PC-9 (cell line): ENCODE data around the gene NOX5. TPM values are rescaled to one million over a fixed set of nuclear protein-coding genes. Genes with fewer than 3 reads are reported as not detected.

Experiments used
- BruUV-seq: library from RNA; stranded (reverse); fragments of 400-500 nt; replicated peaks from 2 replicates; lab custom pipeline; 2021; lab: Mats Ljungman, UMichigan
- CTCF ChIA-PET: fragments of 300-600 bp; sonication (Branson Sonifier 250); formaldehyde crosslinking; loops from one replicate; lab custom pipeline; 2022; ENCODE audit warnings: antibody characterized with exemption; lab: Charles Lee
- POLR2A ChIA-PET: fragments of 300-600 bp; sonication (Branson Sonifier 250); formaldehyde crosslinking; loops from one replicate; lab custom pipeline; 2022; ENCODE audit warnings: antibody characterized with exemption; ENCODE audit not compliant: unreplicated experiment; lab: Charles Lee
- DNase-seq, 2 experiments: peaks; one replicate each; pipeline versions ENCODE4 v3.0.0 to v3.0.0-alpha.2; 2015 to 2022; ENCODE audit warnings: mixed read lengths in 1 of 2
- H2AFZ ChIP-seq: fragments of 200-600 bp; sonication (generic); 2 replicates; pipeline ENCODE4 v1.8.1; 2017; ENCODE audit warnings: antibody characterized with exemption
- H3F3A ChIP-seq: fragments of 200-600 bp; sonication (generic); 2 replicates; pipeline ENCODE4 v1.8.1; 2017; ENCODE audit warnings: antibody characterized with exemption, mild to moderate bottlenecking, low read depth; ENCODE audit not compliant: insufficient read depth
- H3K27ac ChIP-seq: fragments of 200-600 bp; sonication (generic); 2 replicates; pipeline ENCODE4 v1.6.1; 2016; ENCODE audit warnings: mixed run types
- H3K27me3 ChIP-seq: fragments of 200-600 bp; sonication (generic); 2 replicates; pipeline ENCODE4 v1.6.1; 2016; ENCODE audit warnings: low read depth, mixed run types; ENCODE audit not compliant: insufficient read depth
- H3K36me3 ChIP-seq: fragments of 200-600 bp; sonication (generic); 2 replicates; pipeline ENCODE4 v1.6.1; 2016; ENCODE audit warnings: low read depth, mixed run types
- H3K4me1 ChIP-seq: fragments of 200-600 bp; sonication (generic); replicated peaks from 2 replicates; pipeline ENCODE4 v1.6.1; 2016; ENCODE audit warnings: mixed run types; ENCODE audit not compliant: insufficient read depth
- H3K4me2 ChIP-seq: fragments of 200-600 bp; sonication (generic); 2 replicates; pipeline ENCODE4 v1.6.1; 2017; ENCODE audit warnings: mixed run types
- H3K4me3 ChIP-seq: fragments of 200-600 bp; sonication (generic); 2 replicates; pipeline ENCODE4 v1.6.1; 2016; ENCODE audit warnings: mixed run types
- H3K79me2 ChIP-seq: fragments of 200-600 bp; sonication (generic); 2 replicates; pipeline ENCODE4 v1.6.1; 2017; ENCODE audit warnings: low read depth, mixed run types
- H3K9me2 ChIP-seq: fragments of 200-600 bp; sonication (generic); 2 replicates; pipeline ENCODE4 v1.8.1; 2017; ENCODE audit warnings: mild to moderate bottlenecking; ENCODE audit not compliant: insufficient read depth
- H3K9me3 ChIP-seq: fragments of 200-600 bp; sonication (generic); 2 replicates; pipeline ENCODE4 v1.8.1; 2016; ENCODE audit warnings: low read depth; ENCODE audit not compliant: insufficient read depth
- H4K20me1 ChIP-seq: fragments of 200-600 bp; sonication (generic); 2 replicates; pipeline ENCODE4 v1.8.1; 2017; ENCODE audit not compliant: insufficient read depth
- EZH2 ChIP-seq: fragments of 200-600 bp; sonication (generic); IDR thresholded peaks from 2 replicates; pipeline ENCODE4 v1.8.0; 2017; ENCODE audit warnings: antibody characterized with exemption, low read depth
- intact Hi-C: fragments of 100-400 bp; cut with micrococcal nuclease; formaldehyde crosslinking; loops from one replicate; pipeline ENCODE4 v1.10.0; 2022; ENCODE audit not compliant: unreplicated experiment
- total RNA-seq: library from RNA; stranded (reverse); gene quantifications from 2 replicates; pipeline ENCODE4 v1.2.3, GENCODE V29; 2021
- TF ChIP-seq, protein P1 (sequence below): fragments of 200-600 bp; sonication (generic); conservative IDR thresholded peaks from 2 replicates; pipeline ENCODE4 v1.6.1; 2017; ENCODE audit warnings: mixed run types, antibody characterized with exemption, mild to moderate bottlenecking, moderate library complexity

Gene NOX5
- total RNA-seq, 1 experiment from 2014 or later, result 1.5 TPM

GRCh38 chr15:69031013-69032001 is 16.8 kb downstream of the NOX5 start:
- no peaks in the 10 kb centered on the region for H4K20me1 ChIP-seq
- intact Hi-C loops, result no loop called here
- H3K36me3 ChIP-seq, result no peaks in the 10 kb centered on the region
- TF ChIP-seq, protein P1, sequence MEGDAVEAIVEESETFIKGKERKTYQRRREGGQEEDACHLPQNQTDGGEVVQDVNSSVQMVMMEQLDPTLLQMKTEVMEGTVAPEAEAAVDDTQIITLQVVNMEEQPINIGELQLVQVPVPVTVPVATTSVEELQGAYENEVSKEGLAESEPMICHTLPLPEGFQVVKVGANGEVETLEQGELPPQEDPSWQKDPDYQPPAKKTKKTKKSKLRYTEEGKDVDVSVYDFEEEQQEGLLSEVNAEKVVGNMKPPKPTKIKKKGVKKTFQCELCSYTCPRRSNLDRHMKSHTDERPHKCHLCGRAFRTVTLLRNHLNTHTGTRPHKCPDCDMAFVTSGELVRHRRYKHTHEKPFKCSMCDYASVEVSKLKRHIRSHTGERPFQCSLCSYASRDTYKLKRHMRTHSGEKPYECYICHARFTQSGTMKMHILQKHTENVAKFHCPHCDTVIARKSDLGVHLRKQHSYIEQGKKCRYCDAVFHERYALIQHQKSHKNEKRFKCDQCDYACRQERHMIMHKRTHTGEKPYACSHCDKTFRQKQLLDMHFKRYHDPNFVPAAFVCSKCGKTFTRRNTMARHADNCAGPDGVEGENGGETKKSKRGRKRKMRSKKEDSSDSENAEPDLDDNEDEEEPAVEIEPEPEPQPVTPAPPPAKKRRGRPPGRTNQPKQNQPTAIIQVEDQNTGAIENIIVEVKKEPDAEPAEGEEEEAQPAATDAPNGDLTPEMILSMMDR, result peak; percentile 44; the same call in 1 of the 2 replicates
- no peak for TF ChIP-seq EZH2
- no TSS peak for BruUV-seq
- H3K4me2 ChIP-seq, result peak overlapping the region; percentile 39
- H3K9me2 ChIP-seq, result no peaks in the 10 kb centered on the region
- H3F3A ChIP-seq, result peaks cover 6% of the 10 kb centered on the region
- peaks cover 26% of the 10 kb centered on the region for H3K4me1 ChIP-seq
- H2AFZ ChIP-seq, result no peak overlapping the region
- H3K79me2 ChIP-seq, result no peaks in the 10 kb centered on the region
- CTCF ChIA-PET, result interaction anchor here (0.6 to 1.3 kb wide), 12 partner anchors 10 to 1390 kb away, joined by 3 to 9 read pairs (median 3); partner anchors contain the start of gene NOX5
- H3K27me3 ChIP-seq, result no peaks in the 10 kb centered on the region
- H3K4me3 ChIP-seq, result peak overlapping the region; percentile 2; the same call in 1 of the 2 replicates
- peak in 1 of 2 experiments; percentile 68 for DNase-seq
- peak overlapping the region; percentile 36; the same call in 1 of the 2 replicates for H3K27ac ChIP-seq
- no peaks in the 10 kb centered on the region for H3K9me3 ChIP-seq
- POLR2A ChIA-PET, result interaction anchor here (0.6 kb wide), 3 partner anchors 12 to 431 kb away, joined by 3 to 12 read pairs (median 6); no protein-coding TSS in a partner anchor

GRCh38 chr15:69032031-69032430 is 17.5 kb downstream of the NOX5 start:
- no peaks in the 10 kb centered on the region for H3K27me3 ChIP-seq
- peak overlapping the region; percentile 36; the same call in 1 of the 2 replicates for H3K27ac ChIP-seq
- no peaks in the 10 kb centered on the region for H3K9me2 ChIP-seq
- CTCF ChIA-PET, result interaction anchor here (0.6 to 1.3 kb wide), 12 partner anchors 11 to 1389 kb away, joined by 3 to 9 read pairs (median 4); partner anchors contain the start of gene NOX5
- intact Hi-C loops, result no loop called here
- H3F3A ChIP-seq, result peaks cover 6% of the 10 kb centered on the region
- no peaks in the 10 kb centered on the region for H3K79me2 ChIP-seq
- peaks cover 26% of the 10 kb centered on the region for H3K4me1 ChIP-seq
- no peaks in the 10 kb centered on the region for H3K36me3 ChIP-seq
- no peaks in the 10 kb centered on the region for H4K20me1 ChIP-seq
- no TSS peak for BruUV-seq
- no peaks in the 10 kb centered on the region for H3K9me3 ChIP-seq
- peak overlapping the region; percentile 2; the same call in 1 of the 2 replicates for H3K4me3 ChIP-seq
- TF ChIP-seq EZH2, result no peak
- TF ChIP-seq, protein P1, result no peak
- no peak overlapping the region for H2AFZ ChIP-seq
- peak overlapping the region; percentile 39 for H3K4me2 ChIP-seq
- POLR2A ChIA-PET, result interaction anchor here (0.6 kb wide), 2 partner anchors 11 to 431 kb away, joined by 3 to 12 read pairs; no protein-coding TSS in a partner anchor
- no peak for DNase-seq

DNA sequence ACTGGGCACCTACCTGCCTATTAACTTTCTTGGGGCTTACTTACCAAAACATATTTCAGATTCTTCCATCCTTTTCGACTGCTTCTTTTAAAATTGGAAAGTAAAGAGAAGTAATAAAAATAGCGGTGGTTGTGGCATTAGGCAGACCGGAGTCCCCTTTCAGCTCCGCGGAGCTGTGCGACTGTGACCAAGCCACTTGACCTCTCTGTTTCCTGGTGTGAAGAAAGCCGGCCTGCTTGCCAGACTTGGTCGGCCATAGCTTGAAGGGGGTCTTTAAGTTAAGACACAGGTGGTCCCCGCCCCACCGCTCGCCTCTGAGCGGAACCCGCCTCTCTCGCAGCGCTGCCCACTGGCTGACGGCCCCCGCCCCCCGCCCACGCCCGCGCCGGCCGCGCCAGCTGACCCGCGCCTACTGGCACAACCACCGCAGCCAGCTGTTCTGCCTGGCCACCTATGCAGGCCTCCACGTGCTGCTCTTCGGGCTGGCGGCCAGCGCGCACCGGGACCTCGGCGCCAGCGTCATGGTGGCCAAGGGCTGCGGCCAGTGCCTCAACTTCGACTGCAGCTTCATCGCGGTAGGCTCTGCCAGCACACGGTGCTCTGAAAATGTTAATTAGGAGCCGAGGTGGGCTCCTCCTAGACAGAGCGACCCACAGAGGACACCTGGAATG is 18.3 kb downstream of the NOX5 start:
- H4K20me1 ChIP-seq, result no peaks in the 10 kb centered on the region
- DNase-seq, result no peak
- no peak overlapping the region for H2AFZ ChIP-seq
- TF ChIP-seq, protein P1, result no peak
- TF ChIP-seq EZH2, result no peak
- ChIA-PET CTCF (interaction anchor here (0.7 kb wide), 1 partner anchor 782 kb away, joined by 8 read pairs; no protein-coding TSS in a partner anchor), POLR2A (interaction anchor here (0.6 kb wide), 1 partner anchor 218 kb away, joined by 6 read pairs; no protein-coding TSS in a partner anchor)
- H3K9me2 ChIP-seq, result no peaks in the 10 kb centered on the region
- no peak overlapping the region for H3K4me3 ChIP-seq
- intact Hi-C loops, result no loop called here
- BruUV-seq, result no TSS peak
- H3K4me2 ChIP-seq, result no peak overlapping the region
- no peaks in the 10 kb centered on the region for H3K9me3 ChIP-seq
- no peak overlapping the region for H3K27ac ChIP-seq
- H3K27me3 ChIP-seq, result no peaks in the 10 kb centered on the region
- peaks cover 26% of the 10 kb centered on the region for H3K4me1 ChIP-seq
- H3K36me3 ChIP-seq, result no peaks in the 10 kb centered on the region
- H3F3A ChIP-seq, result peaks cover 6% of the 10 kb centered on the region
- no peaks in the 10 kb centered on the region for H3K79me2 ChIP-seq
